Panc1 (cell line): Measurements from ENCODE around the gene MGRN1.

Experiments used
- POLR2AphosphoS5 ChIP-seq: IDR thresholded peaks from 2 replicates; pipeline ENCODE4 v1.6.1; 2012; ENCODE audit warnings: mild to moderate bottlenecking, low read depth, low read length, moderate library complexity
- TF ChIP-seq, protein P1 (sequence below): fragments of 450-650 bp; IDR thresholded peaks from 2 replicates; pipeline ENCODE4 v1.5.1; 2017; ENCODE audit warnings: mild to moderate bottlenecking
- TF ChIP-seq, protein P2 (sequence below), 2 experiments: IDR thresholded peaks; 2 replicates each; pipeline ENCODE4 v1.6.1; 2011 to 2012; ENCODE audit warnings: low read depth in 2 of 2, control low read depth in 1 of 2, low read length in 1 of 2, mild to moderate bottlenecking in 1 of 2, moderate library complexity in 1 of 2; ENCODE audit not compliant: insufficient read depth in 1 of 2

DNA sequence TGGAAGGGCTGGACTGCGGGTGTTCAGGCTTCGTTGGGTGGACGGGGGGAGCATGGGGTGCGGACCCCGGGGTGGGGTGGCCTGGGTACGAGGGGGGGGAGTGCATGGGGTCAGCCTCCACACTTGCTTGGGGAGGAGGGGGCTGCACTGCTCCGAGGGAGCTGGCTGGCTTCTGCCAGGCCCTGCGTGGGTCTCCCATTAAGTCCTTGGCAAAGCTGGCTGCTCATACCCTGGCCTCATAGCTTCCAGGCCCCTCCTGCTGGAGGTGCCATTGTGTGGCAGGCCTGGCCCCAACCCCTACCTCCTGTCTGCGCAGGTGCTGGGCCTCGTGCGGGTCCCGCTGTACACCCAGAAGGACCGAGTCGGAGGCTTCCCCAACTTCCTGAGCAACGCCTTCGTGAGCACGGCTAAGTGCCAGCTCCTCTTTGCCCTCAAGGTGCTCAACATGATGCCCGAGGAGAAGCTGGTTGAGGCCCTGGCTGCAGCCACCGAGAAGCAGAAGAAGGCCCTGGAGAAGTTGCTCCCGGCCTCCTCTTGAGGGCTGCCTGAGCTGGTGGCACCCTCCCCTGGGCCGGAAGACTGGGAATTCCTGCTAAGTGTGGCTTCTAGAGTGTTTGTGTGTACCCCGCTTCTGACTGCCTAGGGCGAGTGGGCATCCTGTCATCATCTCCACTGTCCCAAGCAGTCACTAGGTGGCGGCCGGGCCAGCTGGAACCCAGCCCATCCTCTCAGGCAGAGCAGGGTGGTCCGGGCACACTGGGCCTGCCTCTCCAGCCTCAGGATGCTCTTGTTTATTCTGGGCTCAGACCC lies 70.2 kb downstream of the MGRN1 start:
- TF ChIP-seq, protein P1, sequence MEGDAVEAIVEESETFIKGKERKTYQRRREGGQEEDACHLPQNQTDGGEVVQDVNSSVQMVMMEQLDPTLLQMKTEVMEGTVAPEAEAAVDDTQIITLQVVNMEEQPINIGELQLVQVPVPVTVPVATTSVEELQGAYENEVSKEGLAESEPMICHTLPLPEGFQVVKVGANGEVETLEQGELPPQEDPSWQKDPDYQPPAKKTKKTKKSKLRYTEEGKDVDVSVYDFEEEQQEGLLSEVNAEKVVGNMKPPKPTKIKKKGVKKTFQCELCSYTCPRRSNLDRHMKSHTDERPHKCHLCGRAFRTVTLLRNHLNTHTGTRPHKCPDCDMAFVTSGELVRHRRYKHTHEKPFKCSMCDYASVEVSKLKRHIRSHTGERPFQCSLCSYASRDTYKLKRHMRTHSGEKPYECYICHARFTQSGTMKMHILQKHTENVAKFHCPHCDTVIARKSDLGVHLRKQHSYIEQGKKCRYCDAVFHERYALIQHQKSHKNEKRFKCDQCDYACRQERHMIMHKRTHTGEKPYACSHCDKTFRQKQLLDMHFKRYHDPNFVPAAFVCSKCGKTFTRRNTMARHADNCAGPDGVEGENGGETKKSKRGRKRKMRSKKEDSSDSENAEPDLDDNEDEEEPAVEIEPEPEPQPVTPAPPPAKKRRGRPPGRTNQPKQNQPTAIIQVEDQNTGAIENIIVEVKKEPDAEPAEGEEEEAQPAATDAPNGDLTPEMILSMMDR = no peak
- TF ChIP-seq, protein P2, sequence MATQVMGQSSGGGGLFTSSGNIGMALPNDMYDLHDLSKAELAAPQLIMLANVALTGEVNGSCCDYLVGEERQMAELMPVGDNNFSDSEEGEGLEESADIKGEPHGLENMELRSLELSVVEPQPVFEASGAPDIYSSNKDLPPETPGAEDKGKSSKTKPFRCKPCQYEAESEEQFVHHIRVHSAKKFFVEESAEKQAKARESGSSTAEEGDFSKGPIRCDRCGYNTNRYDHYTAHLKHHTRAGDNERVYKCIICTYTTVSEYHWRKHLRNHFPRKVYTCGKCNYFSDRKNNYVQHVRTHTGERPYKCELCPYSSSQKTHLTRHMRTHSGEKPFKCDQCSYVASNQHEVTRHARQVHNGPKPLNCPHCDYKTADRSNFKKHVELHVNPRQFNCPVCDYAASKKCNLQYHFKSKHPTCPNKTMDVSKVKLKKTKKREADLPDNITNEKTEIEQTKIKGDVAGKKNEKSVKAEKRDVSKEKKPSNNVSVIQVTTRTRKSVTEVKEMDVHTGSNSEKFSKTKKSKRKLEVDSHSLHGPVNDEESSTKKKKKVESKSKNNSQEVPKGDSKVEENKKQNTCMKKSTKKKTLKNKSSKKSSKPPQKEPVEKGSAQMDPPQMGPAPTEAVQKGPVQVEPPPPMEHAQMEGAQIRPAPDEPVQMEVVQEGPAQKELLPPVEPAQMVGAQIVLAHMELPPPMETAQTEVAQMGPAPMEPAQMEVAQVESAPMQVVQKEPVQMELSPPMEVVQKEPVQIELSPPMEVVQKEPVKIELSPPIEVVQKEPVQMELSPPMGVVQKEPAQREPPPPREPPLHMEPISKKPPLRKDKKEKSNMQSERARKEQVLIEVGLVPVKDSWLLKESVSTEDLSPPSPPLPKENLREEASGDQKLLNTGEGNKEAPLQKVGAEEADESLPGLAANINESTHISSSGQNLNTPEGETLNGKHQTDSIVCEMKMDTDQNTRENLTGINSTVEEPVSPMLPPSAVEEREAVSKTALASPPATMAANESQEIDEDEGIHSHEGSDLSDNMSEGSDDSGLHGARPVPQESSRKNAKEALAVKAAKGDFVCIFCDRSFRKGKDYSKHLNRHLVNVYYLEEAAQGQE (IDR thresholded peaks at IDR 0.05; ENCODE audit: insufficient read depth in 1 of 2, low read depth in 2 of 2, low read length in 1 of 2) = no peak
- no peak; the same call in 1 of the 2 replicates for TF ChIP-seq POLR2AphosphoS5
